Colonic mucosa (tissue), 4 donors: ENCODE data around the gene CCDC7. TPM values are rescaled to one million over a fixed set of nuclear protein-coding genes. Genes with fewer than 3 reads are reported as not detected.

Experiments used
- DNase-seq: peaks from one replicate; pipeline ENCODE4 v3.0.0-alpha.2; 2020
- H3K27ac ChIP-seq: fragments of 200-600 bp; one replicate; pipeline ENCODE4 v1.8.0; 2021
- H3K27me3 ChIP-seq: fragments of 200-600 bp; one replicate; pipeline ENCODE4 v1.8.0; 2021
- H3K36me3 ChIP-seq: fragments of 200-600 bp; one replicate; pipeline ENCODE4 v1.8.0; 2021
- H3K4me1 ChIP-seq: fragments of 200-600 bp; one replicate; pipeline ENCODE4 v1.8.0; 2021; ENCODE audit warnings: mild to moderate bottlenecking
- H3K4me3 ChIP-seq: fragments of 200-600 bp; one replicate; pipeline ENCODE4 v1.8.0; 2021
- H3K9ac ChIP-seq, 2 donors: one replicate each; pipeline ENCODE4 v1.7.0; 2013; ENCODE audit warnings: control low read depth in 2 of 2, low read depth in 2 of 2, low read length in 2 of 2
- H3K9me3 ChIP-seq: fragments of 200-600 bp; one replicate; pipeline ENCODE4 v1.8.0; 2021
- CTCF ChIP-seq: fragments of 200-600 bp; IDR thresholded peaks from one replicate; pipeline ENCODE4 v1.8.0; 2022; ENCODE audit warnings: antibody characterized with exemption, mild to moderate bottlenecking
- intact Hi-C: fragments of 100-400 bp; cut with DNase I; formaldehyde crosslinking; loops from one replicate; pipeline ENCODE4 v1.14.1; 2022
- total RNA-seq, 2 donors: library from RNA; stranded (reverse); fragmentation: NEBNext Ultra II Directional in 1 of 2; extraction: Animal tissue kit (Norgen Biotek cat#: 25700) in 1 of 2; gene quantifications; one replicate each; pipeline ENCODE4 v1.2.1, GENCODE V29; 2021
- donor health status: healthy.
- donor health status: DM: no; HTN: no; CAD: no.
- donor health status: DM: no; HTN: no; CAD: no.

Gene CCDC7
- total RNA-seq, 2 donors from 2014 or later: 9.9 TPM

- H3K9me3 ChIP-seq: no peaks in the 10 kb centered on the region
- no peaks in the 10 kb centered on the region for H3K27me3 ChIP-seq
- no peak overlapping the region for H3K9ac ChIP-seq
- TF ChIP-seq CTCF: no peak
- no peaks in the 10 kb centered on the region for H3K36me3 ChIP-seq
- H3K4me1 ChIP-seq: no peaks in the 10 kb centered on the region
- intact Hi-C loops: no loop called here
- H3K27ac ChIP-seq: no peak overlapping the region
- DNase-seq: no peak
- no peak overlapping the region for H3K4me3 ChIP-seq
Observed at GRCh38 chr10:32408690-32409089, 37.2 kb upstream of the CCDC7 start.

- Histone ChIP-seq H3K9me3 (no peaks in the 10 kb centered on the region), H3K9ac (no peak overlapping the region), H3K27ac (no peak overlapping the region), H3K4me1 (no peaks in the 10 kb centered on the region), H3K36me3 (no peaks in the 10 kb centered on the region), H3K4me3 (no peak overlapping the region), H3K27me3 (no peaks in the 10 kb centered on the region)
- intact Hi-C loops: no loop called here
- DNase-seq: no peak
- no peak for TF ChIP-seq CTCF
Observed at GRCh38 chr10:32409741-32410140, 36.2 kb upstream of the CCDC7 start.

GRCh38 chr10:32410569-32410968 lies 35.4 kb upstream of the CCDC7 start:
- Histone ChIP-seq H3K9ac (no peak overlapping the region), H3K4me3 (no peak overlapping the region), H3K27me3 (no peaks in the 10 kb centered on the region), H3K9me3 (no peaks in the 10 kb centered on the region), H3K27ac (no peak overlapping the region), H3K4me1 (no peaks in the 10 kb centered on the region), H3K36me3 (no peaks in the 10 kb centered on the region)
- intact Hi-C loops: no loop called here
- TF ChIP-seq CTCF: no peak
- no peak for DNase-seq

GRCh38 chr10:32411797-32412498 lies 34.0 kb upstream of the CCDC7 start:
- no peak for TF ChIP-seq CTCF
- H3K27me3 ChIP-seq: no peaks in the 10 kb centered on the region
- no peak overlapping the region for H3K4me3 ChIP-seq
- H3K36me3 ChIP-seq: no peaks in the 10 kb centered on the region
- no peak overlapping the region for H3K9ac ChIP-seq
- DNase-seq: no peak
- H3K4me1 ChIP-seq: no peaks in the 10 kb centered on the region
- H3K9me3 ChIP-seq: no peaks in the 10 kb centered on the region
- no peak overlapping the region for H3K27ac ChIP-seq
- intact Hi-C loops: no loop called here

- DNase-seq: no peak
- intact Hi-C loops: no loop called here
- Histone ChIP-seq H3K27me3 (no peaks in the 10 kb centered on the region), H3K4me3 (no peak overlapping the region), H3K9me3 (no peaks in the 10 kb centered on the region), H3K36me3 (no peaks in the 10 kb centered on the region), H3K9ac (no peak overlapping the region), H3K27ac (no peak overlapping the region), H3K4me1 (no peaks in the 10 kb centered on the region)
- no peak for TF ChIP-seq CTCF
Observed at GRCh38 chr10:32412499-32412853, 33.5 kb upstream of the CCDC7 start.
